Skeletal muscle tissue (tissue), 4 donors: ENCODE data around the gene MAPKAP1. TPM values are rescaled to one million over a fixed set of nuclear protein-coding genes. Genes with fewer than 3 reads are reported as not detected.

ENCODE experiments used
- H3K27ac ChIP-seq: one replicate; pipeline ENCODE4 v1.7.0; 2013; ENCODE audit warnings: mild to moderate bottlenecking, low read depth, low read length, inconsistent platforms
- H3K27me3 ChIP-seq, 3 donors: one replicate each; pipeline ENCODE4 v1.7.0; 2013; ENCODE audit warnings: low read length in 3 of 3; ENCODE audit not compliant: control insufficient read depth in 3 of 3, insufficient read depth in 3 of 3
- H3K36me3 ChIP-seq, 3 donors: one replicate each; pipeline ENCODE4 v1.7.0; 2013; ENCODE audit warnings: low read length in 3 of 3; ENCODE audit not compliant: control insufficient read depth in 3 of 3, insufficient read depth in 3 of 3
- H3K4me1 ChIP-seq, 3 donors: one replicate each; pipeline ENCODE4 v1.7.0; 2013; ENCODE audit warnings: low read length in 3 of 3, mild to moderate bottlenecking in 3 of 3; ENCODE audit not compliant: control insufficient read depth in 3 of 3, insufficient read depth in 3 of 3
- H3K4me3 ChIP-seq, 3 donors: one replicate each; pipeline ENCODE4 v1.7.0; 2013; ENCODE audit warnings: low read length in 3 of 3
- H3K9ac ChIP-seq, 3 donors: one replicate each; pipeline ENCODE4 v1.7.0; 2013; ENCODE audit warnings: low read length in 3 of 3, mild to moderate bottlenecking in 3 of 3, moderate library complexity in 2 of 3, low read depth in 1 of 3
- H3K9me3 ChIP-seq, 3 donors: one replicate each; pipeline ENCODE4 v1.7.0; 2013; ENCODE audit warnings: low read length in 3 of 3; ENCODE audit not compliant: control insufficient read depth in 3 of 3
- total RNA-seq: library from RNA; depleted of rRNA; stranded (reverse); fragments of >200 nt; gene quantifications from one replicate; pipeline ENCODE4 v1.2.3, GENCODE V29; 2014
- donor health status: Osteomylitis.

MAPKAP1 gene
- total RNA-seq, 1 donor from 2014 or later: 44.9 TPM

DNA sequence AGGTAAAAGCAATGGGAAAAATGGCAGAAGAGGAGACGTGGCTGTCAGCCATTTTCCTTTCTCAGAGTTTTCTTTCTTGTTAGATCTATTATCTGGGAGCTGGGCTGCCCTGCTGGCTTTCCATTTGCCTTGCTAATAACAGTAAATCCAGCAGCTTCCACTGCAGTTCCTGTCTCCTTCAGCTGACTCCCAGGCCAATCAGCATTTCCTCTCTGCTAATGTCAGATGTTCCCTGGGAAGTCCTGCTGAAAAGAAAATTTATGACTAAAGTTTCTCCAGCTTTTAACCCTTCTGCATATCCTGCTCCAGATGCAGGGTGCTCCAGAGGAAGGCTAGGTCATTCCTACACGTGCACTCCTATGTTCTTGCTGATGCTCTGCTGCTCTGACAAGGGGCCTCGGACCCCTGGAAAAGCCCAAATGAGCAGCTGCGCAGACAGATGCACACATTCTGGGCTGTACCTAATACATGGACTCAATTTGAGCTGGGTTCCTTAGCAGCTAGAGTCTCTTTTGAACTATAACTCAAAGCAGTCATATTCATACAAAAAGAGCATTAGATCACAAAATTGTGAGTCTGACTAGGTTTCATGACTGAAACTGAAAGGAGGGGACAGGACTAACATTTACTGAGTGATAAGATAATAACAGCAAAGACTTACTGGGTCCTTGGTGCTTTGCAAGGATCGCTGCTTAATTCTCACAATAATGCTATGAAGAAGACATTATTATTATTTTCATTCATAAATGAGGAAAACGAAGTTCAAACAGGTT lies 182.2 kb downstream of the MAPKAP1 start:
- Histone ChIP-seq H3K9ac (no peak overlapping the region), H3K36me3 (no peaks in the 10 kb centered on the region), H3K27ac (no peak overlapping the region), H3K4me3 (no peak overlapping the region), H3K9me3 (no peaks in the 10 kb centered on the region), H3K4me1 (peaks cover 0 to 2% (median 0%) of the 10 kb centered on the region in 3 donors), H3K27me3 (no peaks in the 10 kb centered on the region)

DNA sequence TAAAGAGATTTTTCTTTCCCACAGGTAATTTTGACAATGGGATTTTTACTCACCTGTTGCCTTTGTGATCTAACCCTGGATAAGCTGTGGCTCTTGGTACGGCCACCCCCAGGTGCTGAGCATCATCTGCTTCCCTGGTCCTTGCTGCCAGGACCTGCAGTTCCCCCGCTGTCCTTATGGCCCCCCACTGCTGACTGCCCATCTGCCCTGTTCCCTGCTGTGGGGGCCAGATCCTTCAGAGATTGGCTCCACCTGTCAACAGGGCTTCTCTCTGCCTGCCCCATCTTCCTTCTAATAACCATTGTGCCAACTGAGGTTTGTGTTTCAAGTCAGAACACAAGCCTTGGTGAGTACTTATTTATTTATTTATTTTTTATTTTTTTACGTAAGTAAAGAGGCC lies 183.3 kb downstream of the MAPKAP1 start:
- Histone ChIP-seq H3K27me3 (no peaks in the 10 kb centered on the region), H3K4me1 (peaks cover 0 to 2% (median 0%) of the 10 kb centered on the region in 3 donors), H3K27ac (no peak overlapping the region), H3K36me3 (no peaks in the 10 kb centered on the region), H3K9me3 (no peaks in the 10 kb centered on the region), H3K4me3 (no peak overlapping the region), H3K9ac (no peak overlapping the region)

DNA sequence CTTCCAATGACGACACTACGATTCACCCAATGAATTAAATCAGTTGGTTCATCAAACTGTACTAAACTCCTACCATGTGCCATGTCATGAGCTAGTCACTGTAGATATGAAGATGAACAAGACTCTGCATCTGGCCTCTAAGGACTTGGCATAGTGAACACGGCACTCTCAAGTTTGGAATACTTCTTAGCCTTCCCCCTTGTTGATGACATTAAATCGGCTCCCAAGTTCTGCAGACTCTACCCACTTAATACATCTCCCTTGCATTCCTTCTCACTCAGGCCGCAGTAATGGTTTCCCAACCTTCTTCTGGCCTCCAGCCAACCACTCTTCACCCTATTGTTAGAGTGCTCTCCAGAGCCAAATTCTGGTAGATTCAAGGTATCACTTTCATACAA lies 184.7 kb downstream of the MAPKAP1 start:
- peaks cover 0 to 2% (median 0%) of the 10 kb centered on the region in 3 donors for H3K4me1 ChIP-seq
- no peak overlapping the region for H3K27ac ChIP-seq
- no peak overlapping the region for H3K4me3 ChIP-seq
- no peak overlapping the region for H3K9ac ChIP-seq
- H3K9me3 ChIP-seq: no peaks in the 10 kb centered on the region
- H3K36me3 ChIP-seq: no peaks in the 10 kb centered on the region
- no peaks in the 10 kb centered on the region for H3K27me3 ChIP-seq

DNA sequence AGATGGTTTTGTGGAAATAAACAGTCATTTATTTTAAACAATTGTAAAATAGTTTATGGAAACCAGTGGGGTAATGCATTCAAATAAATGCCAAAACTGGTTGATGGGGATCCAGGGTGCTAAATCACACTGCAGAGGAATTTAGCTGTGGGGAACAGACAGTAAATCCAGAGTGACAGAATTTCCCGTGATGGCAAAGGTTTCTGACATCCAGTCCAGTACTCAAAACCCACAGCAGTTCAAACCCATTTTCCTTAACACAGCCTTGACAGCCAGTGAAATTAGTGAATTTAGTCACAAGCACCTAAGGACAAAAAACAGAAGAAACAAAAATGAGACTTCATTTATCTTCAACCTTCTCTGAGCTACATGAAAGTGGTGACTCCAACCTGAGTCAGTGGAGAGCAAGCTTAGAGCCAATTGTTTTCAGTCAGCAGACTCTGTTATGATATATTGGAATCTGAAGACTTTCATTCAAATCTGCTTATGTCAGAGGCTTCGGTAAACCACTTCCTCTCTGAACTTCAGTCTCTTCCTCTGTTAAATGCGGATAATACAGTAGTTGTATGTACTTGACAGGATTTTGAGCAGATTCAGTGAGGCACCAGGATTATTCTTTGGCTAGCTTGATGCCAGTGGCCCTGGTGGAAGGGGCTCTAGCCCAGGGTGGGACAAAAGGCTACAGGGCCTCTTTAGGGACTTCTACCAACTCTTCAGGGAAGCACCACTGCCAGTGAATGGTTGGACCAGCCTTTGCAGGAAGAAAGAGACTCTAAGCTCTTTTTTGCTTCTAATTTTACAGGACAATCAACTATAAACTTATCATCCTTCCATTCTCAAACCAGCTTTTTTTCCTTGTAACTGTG lies 185.3 kb downstream of the MAPKAP1 start:
- Histone ChIP-seq H3K27me3 (no peaks in the 10 kb centered on the region), H3K4me3 (no peak overlapping the region), H3K9ac (no peak overlapping the region), H3K27ac (no peak overlapping the region), H3K9me3 (no peaks in the 10 kb centered on the region), H3K4me1 (peaks cover 0 to 2% (median 0%) of the 10 kb centered on the region in 3 donors), H3K36me3 (no peaks in the 10 kb centered on the region)

DNA sequence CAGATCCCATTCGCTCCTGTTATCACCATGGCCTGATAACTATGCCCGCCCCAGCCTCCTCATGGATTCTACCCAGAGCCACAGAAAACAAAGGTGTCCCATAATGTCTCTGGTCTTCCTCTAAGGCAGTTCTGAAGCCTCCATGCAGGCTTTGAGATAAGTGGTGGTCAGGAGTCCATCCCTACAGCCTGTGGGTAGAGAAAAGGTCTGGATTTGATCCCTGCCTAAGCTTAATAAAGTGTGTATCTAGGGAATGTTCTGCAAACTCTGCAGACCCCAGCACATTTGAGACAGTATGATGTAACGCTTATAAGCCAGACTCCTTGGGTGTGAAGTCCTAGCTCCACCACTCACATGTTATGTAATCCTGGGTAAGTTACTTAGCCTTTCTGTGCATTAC lies 187.3 kb downstream of the MAPKAP1 start:
- Histone ChIP-seq H3K27me3 (no peaks in the 10 kb centered on the region), H3K27ac (no peak overlapping the region), H3K9me3 (no peaks in the 10 kb centered on the region), H3K4me3 (no peak overlapping the region), H3K9ac (no peak overlapping the region), H3K36me3 (no peaks in the 10 kb centered on the region), H3K4me1 (peaks cover 0 to 2% (median 0%) of the 10 kb centered on the region in 3 donors)

DNA sequence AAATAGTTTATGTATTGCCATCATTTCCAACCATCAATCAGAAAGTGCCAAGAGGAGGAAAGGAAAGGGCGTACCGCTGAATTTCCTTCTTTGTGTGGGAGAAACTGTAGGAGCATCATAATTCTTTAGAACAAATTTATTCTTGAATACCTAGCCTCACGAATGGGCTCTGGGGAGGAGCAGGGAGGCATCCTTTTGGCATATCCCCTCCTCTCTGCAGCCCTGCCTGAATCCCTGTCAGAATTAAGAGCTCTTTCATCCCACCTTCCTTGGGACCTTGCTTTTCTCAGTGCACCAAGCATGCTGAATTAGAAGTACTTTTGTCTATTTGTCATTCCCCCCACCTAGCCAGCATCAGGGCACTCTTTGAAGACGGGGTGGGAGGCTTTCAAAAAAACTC lies 189.4 kb downstream of the MAPKAP1 start:
- Histone ChIP-seq H3K9ac (no peak overlapping the region), H3K4me1 (peaks cover 5 to 14% (median 13%) of the 10 kb centered on the region in 3 donors), H3K9me3 (no peaks in the 10 kb centered on the region), H3K36me3 (no peaks in the 10 kb centered on the region), H3K4me3 (no peak overlapping the region), H3K27me3 (no peaks in the 10 kb centered on the region), H3K27ac (no peak overlapping the region)

DNA sequence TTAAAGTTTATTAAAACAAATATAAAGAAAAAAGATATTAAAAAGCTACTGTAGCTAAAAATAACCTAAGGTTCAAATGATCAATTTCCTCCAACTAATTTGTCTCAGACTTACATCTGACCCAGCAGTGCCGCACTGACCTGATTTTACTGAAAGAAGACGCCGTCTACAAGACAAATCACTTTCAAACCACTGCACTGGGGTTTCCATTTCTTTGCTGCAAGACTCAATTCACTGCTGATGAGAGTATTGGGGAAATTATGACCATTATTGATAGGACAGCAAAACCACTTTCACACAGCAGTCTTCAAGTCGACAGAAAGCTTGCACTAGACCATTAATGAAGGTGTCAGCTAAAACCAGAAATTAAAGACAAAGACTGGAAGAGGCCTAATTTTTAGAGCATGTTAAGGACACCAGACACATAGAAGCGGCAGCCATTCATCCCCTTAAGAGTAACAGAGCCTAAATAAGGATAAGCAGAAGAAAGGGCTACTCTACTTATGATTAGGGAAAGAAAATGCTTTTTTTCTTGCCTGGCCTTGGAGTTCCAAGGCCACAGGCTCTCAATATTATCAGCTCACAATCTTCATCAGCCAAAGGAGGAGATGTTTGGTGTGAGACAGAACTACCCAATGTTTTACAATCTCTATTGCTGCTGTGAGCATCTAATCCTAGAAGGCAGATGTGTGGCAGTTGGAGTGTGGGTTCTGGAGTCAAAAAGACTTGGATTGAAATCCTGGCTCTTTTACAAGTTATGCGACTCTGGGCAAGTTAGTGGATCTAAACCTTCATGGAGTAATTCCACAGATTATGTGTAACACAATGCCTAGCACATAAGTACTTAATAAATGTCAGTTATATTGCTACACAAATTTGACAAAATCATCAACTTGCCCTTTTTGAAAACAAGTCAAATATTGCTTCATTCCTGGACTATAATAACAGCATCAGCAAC lies 190.7 kb downstream of the MAPKAP1 start:
- H3K4me1 ChIP-seq: peaks cover 6 to 23% (median 14%) of the 10 kb centered on the region in 3 donors
- no peak overlapping the region for H3K4me3 ChIP-seq
- H3K9ac ChIP-seq: no peak overlapping the region
- H3K9me3 ChIP-seq: no peaks in the 10 kb centered on the region
- no peak overlapping the region for H3K27ac ChIP-seq
- no peaks in the 10 kb centered on the region for H3K36me3 ChIP-seq
- H3K27me3 ChIP-seq: no peaks in the 10 kb centered on the region

DNA sequence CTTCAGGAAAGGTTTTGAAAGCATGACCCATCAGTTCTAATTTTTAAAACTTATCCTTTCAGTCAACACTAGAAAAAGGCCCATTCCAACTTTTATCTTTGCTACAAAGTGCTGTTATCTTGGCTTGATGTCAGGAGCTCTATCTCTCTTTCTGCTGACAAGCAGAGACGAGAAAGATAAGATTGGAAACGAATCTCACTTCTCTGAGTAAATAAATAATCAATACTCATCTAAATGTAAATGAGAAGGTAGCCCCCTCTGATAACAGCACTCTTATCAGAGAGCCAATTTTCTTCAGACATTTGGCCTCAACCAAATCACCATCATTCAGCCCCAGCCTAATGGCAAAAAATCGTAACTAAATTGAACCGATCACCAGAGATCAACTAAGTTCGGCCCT lies 191.7 kb downstream of the MAPKAP1 start:
- Histone ChIP-seq H3K36me3 (no peaks in the 10 kb centered on the region), H3K27ac (no peak overlapping the region), H3K4me3 (no peak overlapping the region), H3K9ac (no peak overlapping the region), H3K4me1 (peaks cover 8 to 27% (median 24%) of the 10 kb centered on the region in 3 donors), H3K27me3 (no peaks in the 10 kb centered on the region), H3K9me3 (no peaks in the 10 kb centered on the region)

DNA sequence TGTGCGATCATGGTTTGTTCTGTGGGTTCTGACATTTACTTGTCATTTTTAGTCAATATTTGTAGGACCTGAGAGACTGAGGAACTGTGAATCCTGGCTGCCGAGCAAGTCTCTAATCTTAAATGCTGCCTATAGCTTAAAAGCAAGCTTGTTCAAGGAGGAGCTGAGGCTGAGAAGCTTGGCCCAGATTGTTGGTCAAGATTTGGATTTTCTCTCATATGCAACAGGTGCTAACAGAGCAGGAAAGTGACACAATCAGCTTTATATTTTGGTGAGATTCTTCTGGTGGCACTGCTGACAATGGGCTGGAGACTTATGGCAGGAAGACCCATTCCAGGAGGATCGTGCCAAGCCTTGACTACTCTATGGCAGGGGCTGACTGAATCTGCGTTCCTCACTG lies 192.5 kb downstream of the MAPKAP1 start:
- Histone ChIP-seq H3K4me1 (peaks cover 13 to 30% (median 30%) of the 10 kb centered on the region in 3 donors), H3K9ac (no peak overlapping the region), H3K27ac (no peak overlapping the region), H3K4me3 (no peak overlapping the region), H3K27me3 (no peaks in the 10 kb centered on the region), H3K9me3 (no peaks in the 10 kb centered on the region), H3K36me3 (no peaks in the 10 kb centered on the region)
